Trophoblast cell (in vitro differentiated cells and primary cell): ENCODE results near the gene ADH4.
A peak's percentile ranks its signal among the peaks of the same experiment; 100 is the strongest.

Experiments used
- DNase-seq, 2 donors: peaks; one replicate each; pipeline ENCODE4 v3.0.0-alpha.2; 2016
- H2AFZ ChIP-seq: 2 replicates; pipeline ENCODE4 v1.6.1; 2013; ENCODE audit warnings: low read length, moderate library complexity, mild to moderate bottlenecking; ENCODE audit not compliant: insufficient read depth, poor library complexity
- H2AK5ac ChIP-seq: 2 replicates; pipeline ENCODE4 v1.6.1; 2013; ENCODE audit warnings: mild to moderate bottlenecking, low read length
- H2BK120ac ChIP-seq: 2 replicates; pipeline ENCODE4 v1.6.1; 2013; ENCODE audit warnings: low read length, mild to moderate bottlenecking, moderate library complexity; ENCODE audit not compliant: insufficient read depth, poor library complexity
- H2BK12ac ChIP-seq: 2 replicates; pipeline ENCODE4 v1.6.1; 2013; ENCODE audit warnings: mild to moderate bottlenecking, low read length, moderate library complexity
- H2BK5ac ChIP-seq: 2 replicates; pipeline ENCODE4 v1.6.1; 2013; ENCODE audit warnings: low read length, low read depth, moderate library complexity, mild to moderate bottlenecking; ENCODE audit not compliant: poor library complexity
- H3K14ac ChIP-seq: 2 replicates; pipeline ENCODE4 v1.6.1; 2013; ENCODE audit warnings: mild to moderate bottlenecking, low read length
- H3K18ac ChIP-seq: 2 replicates; pipeline ENCODE4 v1.6.1; 2013; ENCODE audit warnings: mild to moderate bottlenecking, low read length
- H3K23ac ChIP-seq: 2 replicates; pipeline ENCODE4 v1.6.1; 2013; ENCODE audit warnings: low read length
- H3K27ac ChIP-seq: 2 replicates; pipeline ENCODE4 v1.5.1; 2013; ENCODE audit warnings: low read depth, mild to moderate bottlenecking, inconsistent platforms, low read length, moderate library complexity
- H3K27me3 ChIP-seq: 2 replicates; pipeline ENCODE4 v1.6.1; 2013; ENCODE audit warnings: inconsistent platforms, mild to moderate bottlenecking, low read length, moderate library complexity; ENCODE audit not compliant: insufficient read depth
- H3K36me3 ChIP-seq, 2 experiments: 1 replicate in 1 of 2; 2 replicates in 1 of 2; pipeline ENCODE4 v1.6.1; 2013; ENCODE audit warnings: low read length in 2 of 2, mild to moderate bottlenecking in 2 of 2, moderate library complexity in 1 of 2; ENCODE audit not compliant: insufficient read depth in 2 of 2, control insufficient read depth in 1 of 2
- H3K4ac ChIP-seq: 2 replicates; pipeline ENCODE4 v1.6.1; 2013; ENCODE audit warnings: low read depth, mild to moderate bottlenecking, low read length, moderate library complexity
- H3K4me1 ChIP-seq, 2 experiments: 1 replicate in 1 of 2; 2 replicates in 1 of 2; pipeline ENCODE4 v1.6.1; 2013; ENCODE audit warnings: low read length in 2 of 2, mild to moderate bottlenecking in 2 of 2, moderate library complexity in 1 of 2; ENCODE audit not compliant: insufficient read depth in 2 of 2, control insufficient read depth in 1 of 2
- H3K4me2 ChIP-seq: 2 replicates; pipeline ENCODE4 v1.6.1; 2013; ENCODE audit warnings: inconsistent platforms, mild to moderate bottlenecking, low read length, moderate library complexity
- H3K4me3 ChIP-seq: 2 replicates; pipeline ENCODE4 v1.5.1; 2013; ENCODE audit warnings: mild to moderate bottlenecking, low read depth, low read length, inconsistent platforms
- H3K79me1 ChIP-seq: one replicate; pipeline ENCODE4 v1.6.1; 2013; ENCODE audit warnings: low read length
- H3K79me2 ChIP-seq: 2 replicates; pipeline ENCODE4 v1.6.1; 2013; ENCODE audit warnings: low read length, mild to moderate bottlenecking; ENCODE audit not compliant: control insufficient read depth, insufficient read depth, poor library complexity
- H3K9ac ChIP-seq: 2 replicates; pipeline ENCODE4 v1.6.1; 2013; ENCODE audit warnings: mild to moderate bottlenecking, low read length
- H3K9me3 ChIP-seq: 2 replicates; pipeline ENCODE4 v1.6.1; 2013; ENCODE audit warnings: low read depth, mild to moderate bottlenecking, control low read depth, inconsistent platforms, low read length; ENCODE audit not compliant: insufficient read depth
- H4K12ac ChIP-seq: 2 replicates; pipeline ENCODE4 v1.6.1; 2013; ENCODE audit warnings: low read depth, mild to moderate bottlenecking, low read length, moderate library complexity
- H4K8ac ChIP-seq: 2 replicates; pipeline ENCODE4 v1.6.1; 2013; ENCODE audit warnings: low read depth, mild to moderate bottlenecking, low read length, moderate library complexity
- H4K91ac ChIP-seq: one replicate; pipeline ENCODE4 v1.6.1; 2013; ENCODE audit warnings: low read depth, mild to moderate bottlenecking, low read length, moderate library complexity
- WGBS: extraction: QIAGEN DNeasy Blood & Tissue Kit; methylation state at CpG from one replicate; pipeline ENCODE4 v1.1.7; 2013; ENCODE audit warnings: missing lambda C conversion rate; ENCODE audit not compliant: insufficient read length, insufficient coverage; ENCODE audit errors: extremely low coverage; 5-methylcytosine and 5-hydroxymethylcytosine counted together

The ADH4 gene

DNA sequence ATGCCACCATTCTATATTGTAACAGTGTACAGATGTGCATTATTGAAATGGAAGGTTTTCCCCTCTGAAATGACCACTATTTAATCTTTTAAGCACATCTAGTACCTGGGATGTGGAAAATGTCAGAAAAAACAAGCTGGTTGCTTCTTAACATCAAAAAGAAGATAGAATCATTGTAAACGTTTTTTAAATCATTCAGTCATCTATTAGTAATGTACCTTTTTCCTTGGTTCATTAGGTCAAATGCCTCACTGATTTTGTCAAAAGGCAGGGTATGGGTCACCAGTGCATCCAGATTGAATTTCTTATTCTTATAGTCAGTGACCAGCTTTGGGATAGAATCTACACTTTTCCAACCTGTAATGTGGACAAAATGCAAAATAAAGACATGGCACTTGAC is 17.7 kb downstream of the ADH4 start:
- Histone ChIP-seq H2AK5ac (no peak overlapping the region), H3K4me1 (no peaks in the 10 kb centered on the region), H3K18ac (no peak overlapping the region), H3K79me2 (no peaks in the 10 kb centered on the region), H3K23ac (no peak overlapping the region), H4K8ac (no peak overlapping the region), H2AFZ (no peak overlapping the region), H3K36me3 (no peaks in the 10 kb centered on the region), H2BK12ac (no peak overlapping the region), H4K12ac (no peak overlapping the region), H4K91ac (no peak overlapping the region), H3K9ac (no peak overlapping the region), H3K4me3 (no peak overlapping the region), H3K9me3 (no peaks in the 10 kb centered on the region), H3K27ac (no peak overlapping the region), H2BK5ac (no peak overlapping the region), H3K4me2 (no peak overlapping the region), H3K79me1 (no peaks in the 10 kb centered on the region), H2BK120ac (no peak overlapping the region), H3K4ac (no peak overlapping the region), H3K27me3 (no peaks in the 10 kb centered on the region), H3K14ac (no peak overlapping the region)
- WGBS, result no CpG with 5 or more reads among the region's 1 CpG
- peak; percentile 55 to 79 for DNase-seq

- Histone ChIP-seq H2BK12ac (no peak overlapping the region), H2AK5ac (no peak overlapping the region), H3K79me2 (no peaks in the 10 kb centered on the region), H3K36me3 (no peaks in the 10 kb centered on the region), H3K9ac (no peak overlapping the region), H3K27me3 (no peaks in the 10 kb centered on the region), H3K79me1 (no peaks in the 10 kb centered on the region), H3K18ac (no peak overlapping the region), H3K14ac (no peak overlapping the region), H3K4me3 (no peak overlapping the region), H2BK5ac (no peak overlapping the region), H4K91ac (no peak overlapping the region), H3K4me1 (no peaks in the 10 kb centered on the region), H3K27ac (no peak overlapping the region), H4K12ac (no peak overlapping the region), H2BK120ac (no peak overlapping the region), H3K4ac (no peak overlapping the region), H4K8ac (no peak overlapping the region), H3K23ac (no peak overlapping the region), H3K4me2 (no peak overlapping the region), H2AFZ (no peak overlapping the region), H3K9me3 (no peaks in the 10 kb centered on the region)
- WGBS, result no CpG with 5 or more reads among the region's 4 CpGs
- DNase-seq, result no peak
Observed at GRCh38 chr4:99121008-99121407, 23.1 kb downstream of the ADH4 start.

GRCh38 chr4:99120501-99120900 is 23.6 kb downstream of the ADH4 start:
- no peak for DNase-seq
- no CpG with 5 or more reads among the region's 5 CpGs for WGBS

DNA sequence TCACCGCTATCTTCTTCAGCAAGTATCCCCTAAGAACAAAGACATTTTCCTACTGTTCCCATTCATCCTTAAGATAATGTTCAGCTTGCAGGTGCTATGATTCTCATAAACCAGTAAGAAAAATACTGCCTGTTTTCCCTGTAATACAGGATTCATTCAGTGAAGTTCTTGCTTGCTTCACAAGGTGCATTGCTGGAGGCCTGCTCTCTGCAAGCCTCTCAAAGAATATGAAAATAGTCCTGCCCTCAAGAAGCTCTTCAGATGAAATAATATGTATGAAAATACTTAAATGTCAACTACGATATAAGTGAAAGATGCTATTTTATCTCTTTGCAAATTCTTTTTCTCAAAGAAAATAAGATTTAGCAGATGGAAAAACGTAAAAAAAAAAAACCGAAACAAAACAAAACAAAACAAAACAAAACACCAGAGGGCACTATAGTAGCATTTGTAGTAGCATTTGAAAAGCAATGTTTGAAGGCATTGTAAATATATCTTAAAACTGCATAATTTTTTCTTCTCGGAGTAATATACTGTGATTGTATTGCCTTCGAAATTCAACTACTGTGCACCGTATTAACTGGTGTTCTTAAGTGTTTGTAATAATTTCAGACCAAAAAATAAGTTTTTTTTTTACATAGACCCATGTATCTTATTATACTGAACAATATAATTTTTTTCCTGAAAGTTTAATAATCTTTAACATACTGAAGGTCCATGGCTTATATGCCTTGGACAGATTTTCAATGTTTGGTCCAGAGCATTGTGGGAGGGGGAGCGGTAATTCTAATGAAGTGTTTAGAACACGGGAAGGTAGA is 26.0 kb downstream of the ADH4 start:
- Histone ChIP-seq H4K12ac (no peak overlapping the region), H3K9me3 (no peaks in the 10 kb centered on the region), H3K27ac (no peak overlapping the region), H2AFZ (no peak overlapping the region), H4K8ac (no peak overlapping the region), H3K79me2 (no peaks in the 10 kb centered on the region), H3K27me3 (no peaks in the 10 kb centered on the region), H4K91ac (no peak overlapping the region), H3K14ac (no peak overlapping the region), H2AK5ac (no peak overlapping the region), H3K36me3 (no peaks in the 10 kb centered on the region), H3K23ac (no peak overlapping the region), H2BK5ac (no peak overlapping the region), H2BK120ac (no peak overlapping the region), H3K4me2 (no peak overlapping the region), H3K18ac (no peak overlapping the region), H2BK12ac (no peak overlapping the region), H3K4me1 (no peaks in the 10 kb centered on the region), H3K4me3 (no peak overlapping the region), H3K4ac (no peak overlapping the region), H3K79me1 (no peaks in the 10 kb centered on the region), H3K9ac (no peak overlapping the region)
- peak in 1 of 2 donors; percentile 78 for DNase-seq
- no CpG with 5 or more reads among the region's 9 CpGs for WGBS

More at GRCh38 chr4:99120501-99120900, 23.6 kb downstream of the ADH4 start:
- H3K27ac ChIP-seq, result no peak overlapping the region
- no peak overlapping the region for H3K9ac ChIP-seq
- H2BK5ac ChIP-seq, result no peak overlapping the region
- H2BK120ac ChIP-seq, result no peak overlapping the region
- no peak overlapping the region for H3K4ac ChIP-seq
- no peak overlapping the region for H2AFZ ChIP-seq
- H3K79me1 ChIP-seq, result no peaks in the 10 kb centered on the region
- no peak overlapping the region for H4K8ac ChIP-seq
- no peaks in the 10 kb centered on the region for H3K9me3 ChIP-seq
- H3K27me3 ChIP-seq, result no peaks in the 10 kb centered on the region
- no peak overlapping the region for H2BK12ac ChIP-seq
- H3K4me2 ChIP-seq, result no peak overlapping the region
- no peaks in the 10 kb centered on the region for H3K4me1 ChIP-seq
- H3K18ac ChIP-seq, result no peak overlapping the region
- no peaks in the 10 kb centered on the region for H3K79me2 ChIP-seq
- H3K23ac ChIP-seq, result no peak overlapping the region
- no peaks in the 10 kb centered on the region for H3K36me3 ChIP-seq
- H4K12ac ChIP-seq, result no peak overlapping the region
- H2AK5ac ChIP-seq, result no peak overlapping the region
- no peak overlapping the region for H4K91ac ChIP-seq
- H3K14ac ChIP-seq, result no peak overlapping the region
- no peak overlapping the region for H3K4me3 ChIP-seq
